Neural crest cell (in vitro differentiated cells): ENCODE results near the gene CALB2. TPM values are rescaled to one million over a fixed set of nuclear protein-coding genes. Genes with fewer than 3 reads are reported as not detected.

Source experiments
- DNase-seq: peaks from one replicate; pipeline ENCODE4 v3.0.0; 2021; ENCODE audit warnings: low read depth, mixed read lengths, low spot score
- H3K27ac Mint-ChIP-seq: one replicate; pipeline ENCODE4 v1.8.0; 2021; ENCODE audit warnings: mild to moderate bottlenecking, mixed read lengths; ENCODE audit not compliant: unreplicated experiment
- H3K27me3 Mint-ChIP-seq: 2 replicates; pipeline ENCODE4 v1.8.0; 2021; ENCODE audit warnings: low read depth, mild to moderate bottlenecking, mixed read lengths
- H3K36me3 Mint-ChIP-seq: 2 replicates; pipeline ENCODE4 v1.8.0; 2021; ENCODE audit warnings: low read depth, mild to moderate bottlenecking, mixed read lengths
- H3K4me1 Mint-ChIP-seq: 2 replicates; pipeline ENCODE4 v1.8.0; 2021; ENCODE audit warnings: mixed read lengths
- H3K4me3 Mint-ChIP-seq: one replicate; pipeline ENCODE4 v1.8.0; 2021; ENCODE audit warnings: mild to moderate bottlenecking, mixed read lengths
- H3K9me3 Mint-ChIP-seq: 2 replicates; pipeline ENCODE4 v1.8.0; 2021; ENCODE audit warnings: mixed read lengths
- total RNA-seq: library from RNA; stranded (reverse); gene quantifications from 2 replicates; pipeline ENCODE4 v1.2.1, GENCODE V29; 2021
- TF ChIP-seq, protein P1 (sequence below): fragments of 200-600 bp; sonication (generic); conservative IDR thresholded peaks from 2 replicates; pipeline ENCODE4 v1.5.0; 2021; ENCODE audit warnings: antibody characterized with exemption, mild to moderate bottlenecking

CALB2 gene
- total RNA-seq, 1 donor from 2014 or later, result not detected

DNA sequence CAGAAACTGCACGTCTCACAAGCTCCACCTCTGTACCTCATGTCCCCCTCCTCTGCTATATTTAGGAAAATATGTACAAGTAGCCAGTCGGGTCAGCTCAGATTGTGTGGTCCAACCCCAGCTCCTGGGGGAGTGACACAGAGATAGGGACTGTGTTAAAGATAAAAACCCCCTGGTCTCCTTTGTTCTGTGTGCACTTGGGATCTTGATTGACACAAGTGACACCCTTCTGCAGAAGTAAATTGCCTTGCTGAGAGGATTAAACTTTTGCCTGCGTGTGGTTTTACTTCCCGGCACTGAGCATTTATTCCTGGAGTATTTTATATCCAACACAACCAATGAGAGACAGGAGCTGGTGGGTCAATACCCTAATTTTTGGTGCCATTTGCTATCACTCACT is 45.8 kb downstream of the CALB2 start:
- Mint-ChIP-seq H3K36me3 (no peaks in the 10 kb centered on the region), H3K27me3 (peaks cover 35% of the 10 kb centered on the region), H3K4me3 (no peak overlapping the region), H3K9me3 (peaks cover 7% of the 10 kb centered on the region), H3K27ac (no peak overlapping the region), H3K4me1 (peaks cover 10% of the 10 kb centered on the region)
- no peak for DNase-seq
- TF ChIP-seq, protein P1, sequence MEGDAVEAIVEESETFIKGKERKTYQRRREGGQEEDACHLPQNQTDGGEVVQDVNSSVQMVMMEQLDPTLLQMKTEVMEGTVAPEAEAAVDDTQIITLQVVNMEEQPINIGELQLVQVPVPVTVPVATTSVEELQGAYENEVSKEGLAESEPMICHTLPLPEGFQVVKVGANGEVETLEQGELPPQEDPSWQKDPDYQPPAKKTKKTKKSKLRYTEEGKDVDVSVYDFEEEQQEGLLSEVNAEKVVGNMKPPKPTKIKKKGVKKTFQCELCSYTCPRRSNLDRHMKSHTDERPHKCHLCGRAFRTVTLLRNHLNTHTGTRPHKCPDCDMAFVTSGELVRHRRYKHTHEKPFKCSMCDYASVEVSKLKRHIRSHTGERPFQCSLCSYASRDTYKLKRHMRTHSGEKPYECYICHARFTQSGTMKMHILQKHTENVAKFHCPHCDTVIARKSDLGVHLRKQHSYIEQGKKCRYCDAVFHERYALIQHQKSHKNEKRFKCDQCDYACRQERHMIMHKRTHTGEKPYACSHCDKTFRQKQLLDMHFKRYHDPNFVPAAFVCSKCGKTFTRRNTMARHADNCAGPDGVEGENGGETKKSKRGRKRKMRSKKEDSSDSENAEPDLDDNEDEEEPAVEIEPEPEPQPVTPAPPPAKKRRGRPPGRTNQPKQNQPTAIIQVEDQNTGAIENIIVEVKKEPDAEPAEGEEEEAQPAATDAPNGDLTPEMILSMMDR, result no peak

DNA sequence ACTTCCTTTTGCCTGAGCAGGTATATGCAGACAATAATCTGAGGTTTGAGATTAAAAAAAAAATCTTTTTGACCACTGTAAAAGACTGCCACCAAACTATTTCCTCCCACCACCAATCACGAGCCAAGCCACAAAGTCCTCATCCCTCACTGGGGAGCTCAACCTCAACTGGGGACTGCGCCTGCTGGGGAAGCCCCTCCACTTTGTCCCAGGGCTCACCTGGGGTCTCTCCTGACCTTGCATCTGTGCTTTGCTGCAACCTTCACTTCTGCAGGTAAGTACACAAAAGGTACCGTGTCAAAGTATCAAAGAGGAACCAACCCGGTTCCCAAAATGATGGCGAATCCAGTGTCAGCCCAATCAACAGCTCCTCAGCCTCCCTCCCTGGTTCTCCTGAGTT is 47.8 kb downstream of the CALB2 start:
- no peaks in the 10 kb centered on the region for H3K36me3 Mint-ChIP-seq
- no peak for DNase-seq
- no peak overlapping the region for H3K4me3 Mint-ChIP-seq
- H3K27me3 Mint-ChIP-seq, result peaks cover 47% of the 10 kb centered on the region
- no peak overlapping the region for H3K27ac Mint-ChIP-seq
- peaks cover 7% of the 10 kb centered on the region for H3K9me3 Mint-ChIP-seq
- H3K4me1 Mint-ChIP-seq, result peaks cover 10% of the 10 kb centered on the region
- TF ChIP-seq, protein P1, result no peak

DNA sequence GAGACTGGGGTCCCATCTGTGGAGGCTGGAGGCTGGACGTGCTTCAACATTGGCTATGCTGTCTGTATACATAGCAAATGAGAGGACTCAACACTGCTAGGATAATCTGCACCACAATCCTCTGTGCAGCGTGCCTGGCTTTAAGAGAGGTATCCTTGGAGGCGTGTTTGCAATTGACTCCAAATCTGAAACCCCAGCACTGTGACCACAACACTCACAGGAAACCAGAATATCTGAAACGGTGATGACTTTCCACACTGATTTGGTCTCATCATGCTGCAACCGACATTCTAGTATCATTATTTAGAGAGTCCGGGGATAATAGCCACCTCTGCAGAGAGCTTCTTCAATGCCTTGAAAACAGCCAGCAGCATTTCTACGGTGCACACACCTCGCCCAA is 48.2 kb downstream of the CALB2 start:
- Mint-ChIP-seq H3K27me3 (peaks cover 48% of the 10 kb centered on the region), H3K27ac (no peak overlapping the region), H3K4me1 (peaks cover 7% of the 10 kb centered on the region), H3K4me3 (no peak overlapping the region), H3K36me3 (no peaks in the 10 kb centered on the region), H3K9me3 (peaks cover 7% of the 10 kb centered on the region)
- no peak for DNase-seq
- TF ChIP-seq, protein P1, result no peak

DNA sequence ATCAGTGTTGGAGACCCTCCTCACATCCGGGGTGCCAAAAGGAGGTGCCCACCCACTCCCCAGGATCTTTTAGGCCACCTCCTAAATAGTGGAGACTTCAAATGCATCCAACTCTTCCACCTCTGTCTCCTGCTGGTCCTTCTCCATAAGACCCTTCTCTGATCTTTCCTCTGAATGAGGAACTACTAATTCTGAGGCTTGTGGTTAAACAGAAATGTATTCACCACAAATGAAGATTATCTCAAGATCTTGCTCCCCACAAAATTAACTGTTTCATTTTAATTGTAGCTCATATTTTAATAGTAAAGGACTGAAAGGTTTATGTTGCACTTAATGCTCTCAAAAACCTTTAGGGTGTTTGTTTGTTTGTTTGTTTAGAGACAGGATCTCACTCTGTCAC is 49.2 kb downstream of the CALB2 start:
- TF ChIP-seq, protein P1, result no peak

DNA sequence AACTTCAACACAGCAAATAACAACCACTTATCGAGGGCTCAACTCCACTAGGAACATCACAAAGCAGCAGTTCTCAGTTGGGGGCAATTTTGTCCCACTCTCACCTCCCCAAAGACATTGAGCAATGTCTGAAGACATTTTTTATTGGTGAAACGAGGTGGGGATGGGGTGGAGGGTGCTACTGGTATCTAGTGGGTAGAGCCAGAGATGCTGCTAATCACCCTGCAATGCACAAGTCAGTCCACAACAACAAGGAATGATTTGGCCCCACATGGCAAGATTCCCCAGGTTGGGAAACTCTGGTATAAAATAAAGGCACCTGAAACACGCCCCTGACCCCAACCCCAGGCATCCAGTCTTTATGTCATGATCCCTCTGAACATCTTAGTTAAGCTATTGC is 50.0 kb downstream of the CALB2 start:
- no peak overlapping the region for H3K27ac Mint-ChIP-seq
- TF ChIP-seq, protein P1, result no peak
- H3K4me3 Mint-ChIP-seq, result no peak overlapping the region
- no peaks in the 10 kb centered on the region for H3K36me3 Mint-ChIP-seq
- no peak for DNase-seq
- peaks cover 5% of the 10 kb centered on the region for H3K4me1 Mint-ChIP-seq
- peaks cover 56% of the 10 kb centered on the region for H3K27me3 Mint-ChIP-seq
- H3K9me3 Mint-ChIP-seq, result peaks cover 7% of the 10 kb centered on the region

More for the DNA sequence above, 49.2 kb downstream of the CALB2 start:
- Mint-ChIP-seq H3K9me3 (peaks cover 7% of the 10 kb centered on the region), H3K27ac (no peak overlapping the region), H3K4me1 (peaks cover 2% of the 10 kb centered on the region), H3K27me3 (peaks cover 53% of the 10 kb centered on the region), H3K36me3 (no peaks in the 10 kb centered on the region), H3K4me3 (no peak overlapping the region)
- DNase-seq, result no peak
